DMS153 (cell line): Measurements from ENCODE around the gene HDGFL2.
"Not testable (repeated sequence)": the region's sequence is repeated elsewhere in the genome, so short reads cannot be mapped to it uniquely, and the experiment has no call there.

Experiments
- DNase-seq: peaks from one replicate; lab custom pipeline; 2025; lab: John Stamatoyannopoulos, UW

The HDGFL2 gene

GRCh38 chr19:4534836-4535658 lies 63.0 kb downstream of the HDGFL2 start, which contains the start of gene PLIN5:
Gene PLIN5, minus strand, starts transcription at chr19:4535224. Its CDS starts 1,150 bp downstream, at chr19:4534074.
- no peak for DNase-seq

GRCh38 chr19:4536798-4537197 lies 64.7 kb downstream of the HDGFL2 start:
- DNase-seq, result no peak

GRCh38 chr19:4537953-4538600 lies 66.0 kb downstream of the HDGFL2 start:
- DNase-seq, result no peak

- no peak for DNase-seq
These were observed 66.5 kb downstream of the HDGFL2 start for GRCh38 chr19:4538601-4538954.

- no peak for DNase-seq
These were observed 67.1 kb downstream of the HDGFL2 start for GRCh38 chr19:4539169-4539692.

GRCh38 chr19:4539693-4540581 lies 67.8 kb downstream of the HDGFL2 start, which contains the start of gene LRG1:
Gene LRG1, minus strand, starts transcription at chr19:4540036. Its CDS starts 23 bp downstream, at chr19:4540013.
- no peak for DNase-seq

- DNase-seq, result no peak
These were observed 69.2 kb downstream of the HDGFL2 start for GRCh38 chr19:4541114-4541805.

GRCh38 chr19:4541806-4542145 lies 69.7 kb downstream of the HDGFL2 start:
- not testable (repeated sequence) for DNase-seq

GRCh38 chr19:4542896-4543841 lies 71.1 kb downstream of the HDGFL2 start:
- no peak for DNase-seq

- DNase-seq, result no peak
These were observed 71.9 kb downstream of the HDGFL2 start for GRCh38 chr19:4543842-4544647.

GRCh38 chr19:4547303-4548237 lies 75.5 kb downstream of the HDGFL2 start:
- DNase-seq, result no peak

- no peak for DNase-seq
These were observed 76.1 kb downstream of the HDGFL2 start for GRCh38 chr19:4548238-4548584.

- DNase-seq, result no peak
These were observed 77.9 kb downstream of the HDGFL2 start for GRCh38 chr19:4550018-4550417.

GRCh38 chr19:4550479-4551050 lies 78.5 kb downstream of the HDGFL2 start:
- DNase-seq, result no peak
